ENCODE results near the gene LRRC32. TPM values are rescaled to one million over a fixed set of nuclear protein-coding genes. Genes with fewer than 3 reads are reported as not detected.

LRRC32 gene
- polyA plus RNA-seq, 3 donors: 1.5 TPM; not detected in 2

- no peak overlapping the region for H3K4me3 ChIP-seq (replicated peaks in 1 of 3; ENCODE audit: low read depth in 2 of 3, low read length in 3 of 3)
- no peak overlapping the region for H2AFZ ChIP-seq (ENCODE audit: insufficient read depth, low read depth, low read length, poor library complexity, severe bottlenecking)
- DNase-seq: no peak
- H3K4me1 ChIP-seq (ENCODE audit: control insufficient read depth in 1 of 2, insufficient read depth in 2 of 2, low read length in 2 of 2): peaks cover 30 to 34% of the 10 kb centered on the region in 2 donors
- Mint-ChIP-seq H3K4me3 (no peak overlapping the region), H3K4me1 (peaks cover 43% of the 10 kb centered on the region), H3K9me3 (peaks cover 0 to 4% (median 0%) of the 10 kb centered on the region in 7 donors), H3K27me3 (ENCODE audit: low read depth in 3 of 3) (peaks cover 2 to 16% (median 3%) of the 10 kb centered on the region in 3 donors), H3K36me3 (peaks cover 0 to 18% of the 10 kb centered on the region in 2 donors), H3K27ac (peak overlapping the region in 1 of 7 donors; percentile 19)
- no peaks in the 10 kb centered on the region for H4K20me1 ChIP-seq (ENCODE audit: insufficient read depth, low read length)
- no peaks in the 10 kb centered on the region for H3K36me3 ChIP-seq (replicated peaks in 1 of 2; ENCODE audit: control insufficient read depth in 1 of 2, insufficient read depth in 2 of 2, low read length in 2 of 2)
- no peaks in the 10 kb centered on the region for H3K9me3 ChIP-seq (replicated peaks in 1 of 2; ENCODE audit: control insufficient read depth in 1 of 2, insufficient read depth in 1 of 2, low read length in 2 of 2)
- H3K79me2 ChIP-seq (ENCODE audit: insufficient read depth, low read length): no peaks in the 10 kb centered on the region
- no peak overlapping the region for H3K4me2 ChIP-seq (replicated peaks; ENCODE audit: extremely low read depth, low read length, poor library complexity, severe bottlenecking)
- no peak overlapping the region for H3K9ac ChIP-seq (ENCODE audit: insufficient read depth, low read length, poor library complexity, severe bottlenecking)
- WGBS (ENCODE audit: insufficient coverage): 96% methylated on average over 2 of the region's 4 CpGs
- no peak overlapping the region for H3K27ac ChIP-seq (ENCODE audit: low read depth in 1 of 2, low read length in 2 of 2)
- no peaks in the 10 kb centered on the region for H3K27me3 ChIP-seq (ENCODE audit: control insufficient read depth in 2 of 2, insufficient read depth in 2 of 2, low read length in 2 of 2)
- no peak for TF ChIP-seq CTCF (IDR thresholded peaks at IDR 0.05)
- intact Hi-C loops (cut with micrococcal nuclease): loop anchor here in 1 of 2 donors (5.0 kb wide), 1 partner anchor 37 kb away; the partner anchor contains the start of gene LRRC32
Observed at GRCh38 chr11:76634886-76635285, 35.7 kb downstream of the LRRC32 start.

- Histone ChIP-seq H3K9me3 (replicated peaks in 1 of 2; ENCODE audit: control insufficient read depth in 1 of 2, insufficient read depth in 1 of 2, low read length in 2 of 2) (no peaks in the 10 kb centered on the region), H3K27me3 (ENCODE audit: control insufficient read depth in 2 of 2, insufficient read depth in 2 of 2, low read length in 2 of 2) (no peaks in the 10 kb centered on the region), H3K4me1 (ENCODE audit: control insufficient read depth in 1 of 2, insufficient read depth in 2 of 2, low read length in 2 of 2) (peaks cover 43 to 49% of the 10 kb centered on the region in 2 donors), H2AFZ (ENCODE audit: insufficient read depth, low read depth, low read length, poor library complexity, severe bottlenecking) (no peak overlapping the region), H3K27ac (ENCODE audit: low read depth in 1 of 2, low read length in 2 of 2) (no peak overlapping the region), H3K9ac (ENCODE audit: insufficient read depth, low read length, poor library complexity, severe bottlenecking) (no peak overlapping the region), H3K4me3 (replicated peaks in 1 of 3; ENCODE audit: low read depth in 2 of 3, low read length in 3 of 3) (no peak overlapping the region), H3K4me2 (replicated peaks; ENCODE audit: extremely low read depth, low read length, poor library complexity, severe bottlenecking) (no peak overlapping the region), H3K79me2 (ENCODE audit: insufficient read depth, low read length) (no peaks in the 10 kb centered on the region), H4K20me1 (ENCODE audit: insufficient read depth, low read length) (no peaks in the 10 kb centered on the region), H3K36me3 (replicated peaks in 1 of 2; ENCODE audit: control insufficient read depth in 1 of 2, insufficient read depth in 2 of 2, low read length in 2 of 2) (no peaks in the 10 kb centered on the region)
- intact Hi-C loops (cut with micrococcal nuclease): loop anchor here in 1 of 2 donors (5.0 kb wide), 1 partner anchor 40 kb away; the partner anchor contains the start of gene LRRC32
- DNase-seq: no peak
- no peak overlapping the region for H3K4me3 Mint-ChIP-seq
- peaks cover 0 to 11% (median 2%) of the 10 kb centered on the region in 3 donors for H3K27me3 Mint-ChIP-seq (ENCODE audit: low read depth in 3 of 3)
- 94% methylated on average over 2 of the region's 2 CpGs for WGBS (ENCODE audit: insufficient coverage)
- H3K27ac Mint-ChIP-seq: no peak overlapping the region
- H3K36me3 Mint-ChIP-seq: peaks cover 0 to 14% of the 10 kb centered on the region in 2 donors
- peaks cover 0 to 4% (median 0%) of the 10 kb centered on the region in 7 donors for H3K9me3 Mint-ChIP-seq
- peaks cover 57% of the 10 kb centered on the region for H3K4me1 Mint-ChIP-seq
- no peak for TF ChIP-seq CTCF (IDR thresholded peaks at IDR 0.05)
Observed at GRCh38 chr11:76632492-76632891, 38.1 kb downstream of the LRRC32 start.

Measured in CD14-positive monocyte (primary cell).